B cell (primary cell): Measurements from ENCODE around the gene TIRAP. TPM values are rescaled to one million over a fixed set of nuclear protein-coding genes. Genes with fewer than 3 reads are reported as not detected.

Experiments used
- ATAC-seq: fragments of 200-7000 bp; cut with Tn5 transposase; one replicate; pipeline ENCODE4 v1.10.0; 2021; ENCODE audit warnings: low read depth, mild to moderate bottlenecking, moderate number of reproducible peaks, moderate library complexity
- CTCF ChIA-PET: fragments of 350-600 bp; sonication (Branson Sonifier 250); formaldehyde crosslinking; loops from one replicate; lab custom pipeline; 2021; ENCODE audit warnings: antibody characterized with exemption, inconsistent platforms; lab: Charles Lee
- POLR2A ChIA-PET: fragments of 350-600 bp; sonication (Branson Sonifier 250); formaldehyde crosslinking; loops from one replicate; lab custom pipeline; 2021; ENCODE audit warnings: antibody characterized with exemption; lab: Charles Lee
- DNase-seq: peaks from one replicate; pipeline ENCODE4 v3.0.0; 2013
- H2AFZ ChIP-seq: 2 replicates; pipeline ENCODE4 v1.6.1; 2012; ENCODE audit warnings: mild to moderate bottlenecking, low read depth, low read length; ENCODE audit not compliant: insufficient read depth, poor library complexity, severe bottlenecking
- H3K27ac ChIP-seq, 2 donors: 1 replicate in 1 of 2; 2 replicates in 1 of 2; pipeline ENCODE4 v1.5.1; 2012 to 2013; ENCODE audit warnings: low read length in 2 of 2, mild to moderate bottlenecking in 2 of 2, moderate library complexity in 1 of 2
- H3K27me3 ChIP-seq, 4 experiments: fragments of 200-600 bp in 1 of 4; sonication (generic) in 1 of 4; replicated peaks in 1 of 4; 1 replicate in 2 of 4; 2 replicates in 2 of 4; pipeline versions ENCODE4 v1.6.1 to v1.7.0; 2013 to 2016; ENCODE audit warnings: low read length in 3 of 4, mild to moderate bottlenecking in 2 of 4, mixed read lengths in 1 of 4, moderate library complexity in 1 of 4; ENCODE audit not compliant: insufficient read depth in 4 of 4, control insufficient read depth in 3 of 4; ENCODE audit errors: control extremely low read depth in 1 of 4
- H3K36me3 ChIP-seq, 2 experiments: replicated peaks in 1 of 2; 1 replicate in 1 of 2; 2 replicates in 1 of 2; pipeline versions ENCODE4 v1.6.1 to v1.7.1; 2013; ENCODE audit warnings: low read length in 1 of 2; ENCODE audit not compliant: insufficient read depth in 2 of 2, control insufficient read depth in 1 of 2; ENCODE audit errors: control extremely low read depth in 1 of 2, extremely low read depth in 1 of 2
- H3K4me1 ChIP-seq, 2 donors: fragments of 200-600 bp in 1 of 2; sonication (generic) in 1 of 2; 1 replicate in 1 of 2; 2 replicates in 1 of 2; pipeline versions ENCODE4 v1.5.1 to v1.6.1; 2013 to 2017; ENCODE audit warnings: low read length in 2 of 2; ENCODE audit not compliant: control insufficient read depth in 2 of 2, insufficient read depth in 2 of 2
- H3K4me2 ChIP-seq: replicated peaks from 2 replicates; pipeline ENCODE3; 2012; ENCODE audit warnings: mild to moderate bottlenecking, low read depth, low read length; ENCODE audit not compliant: poor library complexity, severe bottlenecking
- H3K4me3 ChIP-seq, 5 experiments: fragments of 200-600 bp in 1 of 5; sonication (generic) in 1 of 5; 1 replicate in 3 of 5; 2 replicates in 2 of 5; pipeline versions ENCODE4 v1.5.1 to v1.7.0; 2011 to 2016; ENCODE audit warnings: low read length in 4 of 5, mild to moderate bottlenecking in 4 of 5, low read depth in 2 of 5, control low read depth in 1 of 5, moderate library complexity in 1 of 5; ENCODE audit not compliant: insufficient read depth in 1 of 5; ENCODE audit errors: control extremely low read depth in 1 of 5, extremely low read depth in 1 of 5
- H3K79me2 ChIP-seq: fragments of 200-600 bp; sonication (generic); one replicate; pipeline ENCODE4 v1.6.0; 2016; ENCODE audit warnings: low read length; ENCODE audit not compliant: control insufficient read depth, insufficient read depth
- H3K9ac ChIP-seq: fragments of 200-600 bp; sonication (generic); 2 replicates; pipeline ENCODE4 v1.6.1; 2017; ENCODE audit warnings: mild to moderate bottlenecking, low read length, moderate library complexity
- H3K9me3 ChIP-seq, 3 donors: one replicate each; pipeline versions ENCODE4 v1.6.1 to v1.7.1; 2013; ENCODE audit warnings: low read length in 2 of 3; ENCODE audit not compliant: control insufficient read depth in 2 of 3, insufficient read depth in 1 of 3; ENCODE audit errors: control extremely low read depth in 1 of 3
- H4K20me1 ChIP-seq: 2 replicates; pipeline ENCODE4 v1.6.0; 2012; ENCODE audit warnings: mild to moderate bottlenecking, low read length; ENCODE audit not compliant: insufficient read depth, control insufficient read depth, poor library complexity, severe bottlenecking
- H3K27ac Mint-ChIP-seq: one replicate; pipeline ENCODE4 v1.8.0; 2021; ENCODE audit warnings: mixed read lengths
- H3K27me3 Mint-ChIP-seq: one replicate; pipeline ENCODE4 v1.8.0; 2021; ENCODE audit warnings: mixed read lengths
- H3K4me1 Mint-ChIP-seq: one replicate; pipeline ENCODE4 v1.8.0; 2021; ENCODE audit warnings: mixed read lengths
- H3K4me3 Mint-ChIP-seq: one replicate; pipeline ENCODE4 v1.8.0; 2021; ENCODE audit warnings: mixed read lengths
- H3K9me3 Mint-ChIP-seq: one replicate; pipeline ENCODE4 v1.8.0; 2022; ENCODE audit warnings: mixed read lengths; ENCODE audit not compliant: insufficient read depth
- EZH2 ChIP-seq: IDR thresholded peaks from 2 replicates; pipeline ENCODE4 v1.6.1; 2012; ENCODE audit warnings: borderline replicate concordance, low read depth, mild to moderate bottlenecking, moderate library complexity, low read length; ENCODE audit not compliant: insufficient read depth, poor library complexity, severe bottlenecking
- WGBS: methylation state at CpG from one replicate; pipeline ENCODE4 v1.1.5; 2013; ENCODE audit warnings: missing lambda C conversion rate; ENCODE audit not compliant: insufficient coverage; 5-methylcytosine and 5-hydroxymethylcytosine counted together
- intact Hi-C: fragments of 100-400 bp; cut with micrococcal nuclease; formaldehyde crosslinking; loops from one replicate; pipeline ENCODE4 v1.10.0; 2022
- polyA plus RNA-seq: library from polyadenylated mRNA; depleted of rRNA; stranded (reverse); fragments of >200 nt; gene quantifications from 2 replicates; pipeline ENCODE4 v1.2.3, GENCODE V29; 2012
- total RNA-seq, 2 donors: library from RNA; stranded (reverse); fragments of 120-200 nt in 1 of 2; gene quantifications; 1 replicate in 1 of 2; 2 replicates in 1 of 2; pipeline versions ENCODE4 v1.2.3 to v1.2.4, GENCODE V29; 2013 to 2022
- TF ChIP-seq, protein P1 (sequence below): fragments of 200-600 bp; IDR thresholded peaks from one replicate; pipeline ENCODE4 v1.8.0; 2022; ENCODE audit warnings: antibody characterized with exemption, mild to moderate bottlenecking

The TIRAP gene
- total and polyA plus RNA-seq, 2 donors (not counting 1 experiment from before 2014, with no cell fraction given) = 9.9 to 25.1 TPM

DNA sequence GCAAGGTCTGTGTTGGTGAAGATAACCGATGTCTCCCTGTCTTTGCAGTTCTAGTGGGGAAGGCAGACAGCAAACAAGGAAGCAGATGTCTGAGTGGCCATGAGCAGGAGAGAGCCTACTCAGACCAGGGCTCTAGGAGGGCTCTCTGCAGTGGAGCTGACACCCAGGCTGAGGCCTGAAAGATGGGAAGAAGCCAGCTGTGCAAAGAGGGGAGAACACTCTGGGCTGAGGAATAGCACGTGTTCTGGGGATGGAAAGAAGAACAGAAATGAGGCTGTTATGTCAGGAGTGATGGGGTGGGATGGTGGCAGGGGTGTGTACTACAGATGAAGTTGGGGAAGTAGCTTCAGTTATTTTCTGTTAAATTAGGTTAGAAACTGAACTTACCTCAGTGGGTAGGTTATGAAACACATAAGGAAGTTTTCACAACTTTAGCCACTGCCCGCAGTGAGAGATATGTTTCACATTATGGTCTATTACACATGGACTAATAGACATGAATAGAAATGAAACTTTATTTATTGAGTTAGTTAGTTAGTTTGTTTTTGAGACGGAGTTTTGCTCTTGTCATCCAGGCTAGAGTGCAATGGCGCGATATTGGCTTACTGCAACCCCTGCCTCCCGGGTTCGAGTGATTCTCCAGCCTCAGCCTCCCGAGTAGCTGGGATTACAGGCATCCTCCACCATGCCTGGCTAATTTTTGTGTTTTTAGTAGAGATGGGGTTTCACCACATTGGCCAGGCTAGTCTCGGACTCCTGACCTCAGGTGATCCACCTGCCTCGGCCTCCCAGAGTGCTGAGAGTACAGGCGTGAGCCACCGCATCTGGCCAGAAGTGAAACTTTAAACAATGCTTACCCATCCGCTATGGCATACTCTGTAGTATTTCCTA, 28.8 kb downstream of the TIRAP start:
- TF ChIP-seq, protein P1, sequence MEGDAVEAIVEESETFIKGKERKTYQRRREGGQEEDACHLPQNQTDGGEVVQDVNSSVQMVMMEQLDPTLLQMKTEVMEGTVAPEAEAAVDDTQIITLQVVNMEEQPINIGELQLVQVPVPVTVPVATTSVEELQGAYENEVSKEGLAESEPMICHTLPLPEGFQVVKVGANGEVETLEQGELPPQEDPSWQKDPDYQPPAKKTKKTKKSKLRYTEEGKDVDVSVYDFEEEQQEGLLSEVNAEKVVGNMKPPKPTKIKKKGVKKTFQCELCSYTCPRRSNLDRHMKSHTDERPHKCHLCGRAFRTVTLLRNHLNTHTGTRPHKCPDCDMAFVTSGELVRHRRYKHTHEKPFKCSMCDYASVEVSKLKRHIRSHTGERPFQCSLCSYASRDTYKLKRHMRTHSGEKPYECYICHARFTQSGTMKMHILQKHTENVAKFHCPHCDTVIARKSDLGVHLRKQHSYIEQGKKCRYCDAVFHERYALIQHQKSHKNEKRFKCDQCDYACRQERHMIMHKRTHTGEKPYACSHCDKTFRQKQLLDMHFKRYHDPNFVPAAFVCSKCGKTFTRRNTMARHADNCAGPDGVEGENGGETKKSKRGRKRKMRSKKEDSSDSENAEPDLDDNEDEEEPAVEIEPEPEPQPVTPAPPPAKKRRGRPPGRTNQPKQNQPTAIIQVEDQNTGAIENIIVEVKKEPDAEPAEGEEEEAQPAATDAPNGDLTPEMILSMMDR = no peak
- TF ChIP-seq EZH2 = no peak
- Histone ChIP-seq H3K36me3 (peaks cover 2 to 49% of the 10 kb centered on the region in 2 experiments), H3K4me1 (peaks cover 0 to 11% of the 10 kb centered on the region in 2 donors), H3K9me3 (no peaks in the 10 kb centered on the region), H3K4me2 (no peak overlapping the region), H3K9ac (no peak overlapping the region), H2AFZ (no peak overlapping the region), H3K4me3 (no peak overlapping the region), H3K79me2 (peaks cover 37% of the 10 kb centered on the region), H3K27me3 (no peaks in the 10 kb centered on the region), H3K27ac (no peak overlapping the region), H4K20me1 (peaks cover 13% of the 10 kb centered on the region)
- H3K27ac Mint-ChIP-seq = no peak overlapping the region
- intact Hi-C loops = no loop called here
- DNase-seq (no peak), ATAC-seq (no peak)
- ChIA-PET POLR2A (no interaction called here), CTCF (interaction anchor here (1.0 to 4.8 kb wide), 9 partner anchors 7 to 1034 kb away, joined by 3 to 55 read pairs (median 5); partner anchors contain the start of gene ST3GAL4)
- H3K4me1 Mint-ChIP-seq = peaks cover 25% of the 10 kb centered on the region
- no peak overlapping the region for H3K4me3 Mint-ChIP-seq
- H3K27me3 Mint-ChIP-seq = no peaks in the 10 kb centered on the region
- H3K9me3 Mint-ChIP-seq = no peaks in the 10 kb centered on the region
- 87% methylated on average over 11 of the region's 14 CpGs for WGBS

DNA sequence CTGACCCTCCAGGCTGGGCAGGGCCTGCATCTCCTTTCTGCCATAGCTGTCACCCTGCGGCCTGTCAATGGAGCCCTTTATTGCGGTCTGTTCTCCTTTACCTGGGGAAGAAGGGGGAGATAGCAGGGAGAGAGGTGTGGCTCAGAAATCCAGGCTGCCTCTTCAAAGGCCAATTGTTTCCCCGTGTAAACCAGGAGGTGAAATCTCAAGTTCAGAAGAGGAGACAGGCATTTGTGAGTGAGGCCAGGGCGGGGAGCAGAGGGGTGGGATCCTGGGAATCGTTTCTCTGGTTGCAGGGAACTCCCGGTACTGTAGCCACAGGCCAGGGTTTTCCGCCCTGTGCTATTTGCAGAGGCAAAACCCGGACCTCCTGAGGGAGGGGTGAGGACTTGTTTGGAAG, 30.1 kb downstream of the TIRAP start:
- Histone ChIP-seq H3K9me3 (no peaks in the 10 kb centered on the region), H3K4me2 (no peak overlapping the region), H3K9ac (no peak overlapping the region), H3K27me3 (no peaks in the 10 kb centered on the region), H4K20me1 (peaks cover 22% of the 10 kb centered on the region), H3K79me2 (peaks cover 43% of the 10 kb centered on the region), H3K36me3 (peaks cover 2 to 51% of the 10 kb centered on the region in 2 experiments), H3K4me3 (no peak overlapping the region), H3K4me1 (peaks cover 5 to 10% of the 10 kb centered on the region in 2 donors), H2AFZ (no peak overlapping the region), H3K27ac (no peak overlapping the region)
- Mint-ChIP-seq H3K4me1 (peaks cover 28% of the 10 kb centered on the region), H3K9me3 (no peaks in the 10 kb centered on the region), H3K4me3 (no peak overlapping the region), H3K27me3 (no peaks in the 10 kb centered on the region), H3K27ac (no peak overlapping the region)
- ChIA-PET POLR2A (no interaction called here), CTCF (interaction anchor here (0.6 to 4.8 kb wide), 3 partner anchors 13 to 167 kb away, joined by 3 to 55 read pairs (median 24); no protein-coding TSS in a partner anchor)
- intact Hi-C loops = no loop called here
- ATAC-seq = no peak
- no peak for TF ChIP-seq EZH2
- TF ChIP-seq, protein P1 = no peak
- 99% methylated on average over 7 of the region's 8 CpGs for WGBS
- DNase-seq = no peak
